MM.1S (cell line): Measurements from ENCODE around the gene OR52E5.

Experiments
- DNase-seq: peaks from one replicate; pipeline ENCODE4 v3.0.0-alpha.2; 2015
- H2AFZ ChIP-seq: fragments of 300-600 bp; sonication (generic); 2 replicates; pipeline ENCODE4 v1.6.0; 2016; ENCODE audit warnings: antibody characterized with exemption, low read length
- H3F3A ChIP-seq: fragments of 300-600 bp; sonication (generic); 2 replicates; pipeline ENCODE4 v1.6.1; 2016; ENCODE audit warnings: mild to moderate bottlenecking, antibody characterized with exemption, low read length, moderate library complexity, mixed read lengths; ENCODE audit not compliant: insufficient read depth
- H3K27ac ChIP-seq: fragments of 300-600 bp; sonication (generic); 2 replicates; pipeline ENCODE4 v1.5.1; 2016; ENCODE audit warnings: mild to moderate bottlenecking, low read length
- H3K27me3 ChIP-seq: fragments of 300-600 bp; sonication (generic); replicated peaks from 2 replicates; pipeline ENCODE4 v1.6.0; 2016; ENCODE audit warnings: low read length; ENCODE audit not compliant: insufficient read depth
- H3K36me3 ChIP-seq: fragments of 300-600 bp; sonication (generic); replicated peaks from 2 replicates; pipeline ENCODE4 v1.6.1; 2016; ENCODE audit warnings: mild to moderate bottlenecking, low read length, mixed read lengths; ENCODE audit not compliant: insufficient read depth
- H3K4me1 ChIP-seq: fragments of 300-600 bp; sonication (generic); 2 replicates; pipeline ENCODE4 v1.6.1; 2016; ENCODE audit warnings: low read length, mixed read lengths
- H3K4me2 ChIP-seq: fragments of 300-600 bp; sonication (generic); 2 replicates; pipeline ENCODE4 v1.6.0; 2016; ENCODE audit warnings: low read depth, low read length
- H3K4me3 ChIP-seq: fragments of 300-600 bp; sonication (generic); 2 replicates; pipeline ENCODE4 v1.5.1; 2016; ENCODE audit warnings: low read length, mixed read lengths
- H3K79me2 ChIP-seq: fragments of 300-600 bp; sonication (generic); 2 replicates; pipeline ENCODE4 v1.6.1; 2016; ENCODE audit warnings: mixed run types, low read length, mixed read lengths
- H3K9ac ChIP-seq: fragments of 300-600 bp; sonication (generic); 2 replicates; pipeline ENCODE4 v1.6.1; 2016; ENCODE audit warnings: low read length, mixed read lengths
- H3K9me2 ChIP-seq: fragments of 300-600 bp; sonication (generic); replicated peaks from 2 replicates; pipeline ENCODE4 v1.6.1; 2016; ENCODE audit warnings: mild to moderate bottlenecking, low read length, mixed read lengths; ENCODE audit not compliant: insufficient read depth
- H3K9me3 ChIP-seq: fragments of 300-600 bp; sonication (generic); replicated peaks from 2 replicates; pipeline ENCODE4 v1.6.1; 2016; ENCODE audit warnings: mild to moderate bottlenecking, low read length, mixed read lengths; ENCODE audit not compliant: insufficient read depth
- H4K20me1 ChIP-seq: fragments of 300-600 bp; sonication (generic); 2 replicates; pipeline ENCODE4 v1.6.1; 2016; ENCODE audit warnings: mild to moderate bottlenecking, low read length, moderate library complexity, mixed read lengths; ENCODE audit not compliant: insufficient read depth
- EZH2 ChIP-seq: fragments of 300-600 bp; sonication (generic); optimal IDR thresholded peaks from 2 replicates; pipeline ENCODE3; 2017; ENCODE audit warnings: low read depth, mild to moderate bottlenecking, antibody characterized with exemption, low read length, mixed read lengths
- EZH2phosphoT487 ChIP-seq: fragments of 300-600 bp; sonication (generic); IDR thresholded peaks from 2 replicates; pipeline ENCODE4 v1.6.1; 2018; ENCODE audit warnings: antibody characterized with exemption, low read length
- TF ChIP-seq, protein P1 (sequence below): fragments of 300-600 bp; sonication (generic); IDR thresholded peaks from 2 replicates; pipeline ENCODE4 v1.5.1; 2016; ENCODE audit warnings: antibody characterized with exemption, low read length, mixed read lengths

OR52E5 gene

DNA sequence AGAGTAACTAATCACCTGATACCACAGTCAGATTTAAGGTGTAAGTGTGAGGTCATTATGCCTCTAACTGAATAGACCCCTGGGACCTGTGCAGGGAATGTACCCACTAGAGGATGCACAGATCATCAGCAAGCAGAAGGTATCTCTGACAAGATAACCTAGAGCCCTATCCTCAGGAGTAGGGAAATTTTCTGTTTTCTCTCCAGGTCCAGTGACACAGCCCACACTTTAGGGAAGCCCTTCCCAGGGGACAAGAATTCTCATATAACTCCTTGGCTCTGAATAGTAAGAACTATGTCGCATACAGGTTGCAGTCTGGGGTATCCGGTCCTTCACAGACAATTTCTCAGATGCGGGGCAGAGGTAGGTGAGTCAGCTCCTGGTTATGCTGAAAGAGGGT lies at the start of gene OR52E5:
Gene OR52E5 (plus strand): TSS at position 301 of the 400 bp plus-strand sequence. CDS start 7,569 bp downstream, outside the sequence.
- H3K9me2 ChIP-seq, result no peaks in the 10 kb centered on the region
- no peaks in the 10 kb centered on the region for H3K36me3 ChIP-seq
- H3K27me3 ChIP-seq, result no peaks in the 10 kb centered on the region
- no peak within 1 kb of the TSS for H3K4me2 ChIP-seq
- H3K4me1 ChIP-seq, result no peaks in the 10 kb centered on the region
- no peak for DNase-seq
- no peak within 1 kb of the TSS for H3K4me3 ChIP-seq
- no peak within 1 kb of the TSS for H3K9ac ChIP-seq
- no peak within 1 kb of the TSS for H3K27ac ChIP-seq
- no peak within 1 kb of the TSS for H2AFZ ChIP-seq
- TF ChIP-seq, protein P1, sequence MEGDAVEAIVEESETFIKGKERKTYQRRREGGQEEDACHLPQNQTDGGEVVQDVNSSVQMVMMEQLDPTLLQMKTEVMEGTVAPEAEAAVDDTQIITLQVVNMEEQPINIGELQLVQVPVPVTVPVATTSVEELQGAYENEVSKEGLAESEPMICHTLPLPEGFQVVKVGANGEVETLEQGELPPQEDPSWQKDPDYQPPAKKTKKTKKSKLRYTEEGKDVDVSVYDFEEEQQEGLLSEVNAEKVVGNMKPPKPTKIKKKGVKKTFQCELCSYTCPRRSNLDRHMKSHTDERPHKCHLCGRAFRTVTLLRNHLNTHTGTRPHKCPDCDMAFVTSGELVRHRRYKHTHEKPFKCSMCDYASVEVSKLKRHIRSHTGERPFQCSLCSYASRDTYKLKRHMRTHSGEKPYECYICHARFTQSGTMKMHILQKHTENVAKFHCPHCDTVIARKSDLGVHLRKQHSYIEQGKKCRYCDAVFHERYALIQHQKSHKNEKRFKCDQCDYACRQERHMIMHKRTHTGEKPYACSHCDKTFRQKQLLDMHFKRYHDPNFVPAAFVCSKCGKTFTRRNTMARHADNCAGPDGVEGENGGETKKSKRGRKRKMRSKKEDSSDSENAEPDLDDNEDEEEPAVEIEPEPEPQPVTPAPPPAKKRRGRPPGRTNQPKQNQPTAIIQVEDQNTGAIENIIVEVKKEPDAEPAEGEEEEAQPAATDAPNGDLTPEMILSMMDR, result no peak
- TF ChIP-seq EZH2, result no peak
- TF ChIP-seq EZH2phosphoT487, result no peak
- H3F3A ChIP-seq, result no peaks in the 10 kb centered on the region
- H3K79me2 ChIP-seq, result no peaks in the 10 kb centered on the region
- no peaks in the 10 kb centered on the region for H3K9me3 ChIP-seq
- H4K20me1 ChIP-seq, result no peaks in the 10 kb centered on the region

- Histone ChIP-seq H3K27ac (no peak overlapping the region), H3K79me2 (no peaks in the 10 kb centered on the region), H3K9me3 (no peaks in the 10 kb centered on the region), H3K4me2 (no peak overlapping the region), H4K20me1 (no peaks in the 10 kb centered on the region), H3K4me3 (no peak overlapping the region), H3K4me1 (no peaks in the 10 kb centered on the region), H2AFZ (no peak overlapping the region), H3K27me3 (no peaks in the 10 kb centered on the region), H3F3A (no peaks in the 10 kb centered on the region), H3K36me3 (no peaks in the 10 kb centered on the region), H3K9me2 (no peaks in the 10 kb centered on the region), H3K9ac (no peak overlapping the region)
- TF ChIP-seq EZH2phosphoT487 (no peak), EZH2 (no peak)
- TF ChIP-seq, protein P1, result no peak
- DNase-seq, result no peak
Observed at GRCh38 chr11:5846701-5847100, 46.3 kb upstream of the OR52E5 start.

DNA sequence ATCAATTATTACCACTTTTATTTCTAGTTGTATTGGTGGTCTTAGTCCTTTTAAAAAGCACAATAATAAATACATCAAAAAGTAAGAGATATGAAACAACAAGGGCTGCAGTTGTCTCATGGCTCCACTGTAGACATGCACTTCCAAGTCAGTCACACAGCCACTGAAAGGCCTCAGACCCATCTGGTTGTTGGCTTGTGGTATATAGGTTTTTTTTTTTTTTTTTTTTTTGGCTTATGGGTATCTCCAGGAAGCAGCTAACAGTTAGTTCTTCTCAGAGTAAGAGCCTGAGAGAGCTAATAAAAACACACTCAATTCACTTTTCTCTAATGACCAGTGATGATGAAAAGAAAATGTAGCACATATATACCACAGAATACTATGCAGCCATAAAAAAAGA lies 45.3 kb upstream of the OR52E5 start:
- no peak overlapping the region for H3K4me2 ChIP-seq
- H3K9me3 ChIP-seq, result no peaks in the 10 kb centered on the region
- H3K9me2 ChIP-seq, result no peaks in the 10 kb centered on the region
- no peaks in the 10 kb centered on the region for H4K20me1 ChIP-seq
- H2AFZ ChIP-seq, result no peak overlapping the region
- H3K9ac ChIP-seq, result no peak overlapping the region
- no peaks in the 10 kb centered on the region for H3K36me3 ChIP-seq
- no peak overlapping the region for H3K4me3 ChIP-seq
- no peaks in the 10 kb centered on the region for H3K79me2 ChIP-seq
- TF ChIP-seq, protein P1, result no peak
- TF ChIP-seq EZH2, result no peak
- no peak for TF ChIP-seq EZH2phosphoT487
- no peaks in the 10 kb centered on the region for H3F3A ChIP-seq
- H3K4me1 ChIP-seq, result no peaks in the 10 kb centered on the region
- H3K27ac ChIP-seq, result no peak overlapping the region
- no peaks in the 10 kb centered on the region for H3K27me3 ChIP-seq
- DNase-seq, result no peak
